HG02943 (cell line): ENCODE measurements around the gene TCFL5.

ENCODE experiments used
- ATAC-seq: cut with Tn5 transposase; IDR thresholded peaks from one replicate; pipeline ENCODE4 v1.9.1; 2021; ENCODE audit warnings: mild to moderate bottlenecking, low read depth, moderate library complexity; ENCODE audit not compliant: unreplicated experiment

TCFL5 gene

DNA sequence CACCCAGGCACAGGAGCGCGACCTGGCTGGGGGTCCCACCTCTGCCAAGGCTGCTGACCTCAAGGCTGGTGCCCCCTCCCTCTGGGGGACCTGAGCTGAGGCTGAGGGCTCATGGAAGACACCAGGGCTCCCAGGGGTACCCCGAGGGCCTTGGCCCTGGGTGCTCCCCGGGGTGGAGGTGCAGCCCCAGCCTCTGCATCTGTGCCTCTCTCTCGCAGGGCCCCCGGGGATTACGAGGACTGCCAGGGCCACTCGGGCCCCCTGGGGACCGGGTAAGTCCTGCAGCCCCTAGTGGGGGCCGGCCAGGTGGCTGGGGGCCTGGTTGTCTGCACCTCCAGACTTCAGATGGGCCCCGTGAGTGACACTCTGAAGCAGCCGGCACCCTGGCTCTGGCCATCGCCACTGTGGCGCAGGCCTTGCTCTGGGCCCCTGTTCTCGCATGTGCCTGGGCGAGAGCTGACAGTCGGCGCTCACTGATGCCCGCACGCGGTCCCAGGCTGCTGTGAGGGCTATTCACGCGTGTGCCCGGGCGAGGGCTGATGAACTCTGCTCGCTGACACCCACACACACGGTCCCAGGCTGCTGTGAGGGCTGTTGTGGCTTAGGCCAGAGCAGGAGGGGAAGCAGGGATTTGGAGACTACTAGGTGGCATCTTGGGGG is 35.5 kb downstream of the TCFL5 start:
- ATAC-seq, result no peak

DNA sequence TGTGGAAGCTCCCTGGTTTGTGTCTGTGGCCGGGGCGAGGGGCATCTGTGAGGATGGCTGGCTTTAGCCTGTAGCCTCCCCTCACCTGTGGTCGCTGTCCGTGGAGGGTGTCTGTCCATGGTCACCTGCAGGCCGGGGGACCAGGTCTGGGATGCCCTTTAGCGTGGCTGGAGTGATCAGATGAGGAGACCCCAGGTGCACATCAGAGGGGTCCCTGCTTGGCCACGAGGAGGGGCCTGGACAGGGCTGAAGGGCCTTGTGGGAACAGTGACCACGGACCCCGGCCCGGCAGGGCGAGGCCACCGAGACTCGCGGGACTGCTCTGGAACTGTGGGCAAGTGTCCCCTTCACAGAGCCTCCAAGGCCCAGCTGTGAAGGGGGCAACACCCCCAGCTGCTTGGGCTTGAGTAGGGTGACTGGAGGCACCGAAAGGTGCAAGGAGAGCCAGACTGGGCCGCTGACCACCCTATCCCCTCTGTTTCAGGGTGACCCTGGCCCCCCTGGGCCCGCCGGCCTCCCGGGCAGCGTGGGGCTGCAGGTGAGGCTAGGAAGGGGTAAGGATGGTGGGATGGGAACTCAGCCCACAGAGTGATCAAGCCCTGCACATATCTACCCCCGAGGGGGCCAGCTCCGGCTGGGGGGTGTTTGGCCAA is 36.2 kb downstream of the TCFL5 start:
- no peak for ATAC-seq

DNA sequence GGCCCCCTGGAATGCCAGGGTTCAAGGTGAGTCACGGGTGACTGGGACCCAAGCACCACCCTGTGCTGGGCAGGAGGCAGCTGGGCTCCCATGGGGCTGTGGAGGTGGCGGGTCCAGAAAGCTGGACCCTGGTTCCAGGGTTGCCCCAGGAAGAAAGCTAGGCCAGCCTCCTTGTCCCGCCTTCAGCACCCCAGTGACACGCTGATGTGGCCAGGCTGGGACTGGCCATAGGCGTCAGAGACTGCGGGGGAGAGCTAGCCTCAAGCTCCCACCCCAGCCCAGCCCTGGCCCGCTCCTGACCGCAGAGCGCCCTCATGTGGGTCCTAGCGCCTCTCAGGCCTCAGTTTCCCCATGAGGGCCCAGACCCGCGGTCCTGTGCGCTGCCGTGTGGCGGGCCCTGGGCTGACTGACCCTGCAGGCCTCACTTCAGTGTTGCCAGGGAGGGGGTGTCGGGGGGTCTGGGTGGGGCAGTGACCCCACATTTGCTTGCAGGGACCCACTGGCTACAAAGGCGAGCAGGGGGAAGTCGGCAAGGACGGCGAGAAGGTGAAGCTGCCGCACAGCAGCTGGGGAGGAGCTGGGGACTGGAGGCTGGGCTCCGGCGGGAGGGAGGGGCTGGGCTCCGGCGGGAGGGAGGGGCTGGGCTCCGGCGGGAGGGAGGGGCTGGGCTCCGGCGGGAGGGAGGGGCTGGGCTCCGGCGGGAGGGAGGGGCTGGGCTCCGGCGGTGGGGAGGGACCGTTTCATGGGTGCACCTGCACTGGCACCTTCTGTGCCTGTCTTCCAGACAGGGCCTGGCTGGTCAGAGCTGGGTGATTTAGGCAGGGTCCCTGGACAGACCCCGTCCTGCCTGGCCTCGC is 36.9 kb downstream of the TCFL5 start:
- ATAC-seq, result no peak

DNA sequence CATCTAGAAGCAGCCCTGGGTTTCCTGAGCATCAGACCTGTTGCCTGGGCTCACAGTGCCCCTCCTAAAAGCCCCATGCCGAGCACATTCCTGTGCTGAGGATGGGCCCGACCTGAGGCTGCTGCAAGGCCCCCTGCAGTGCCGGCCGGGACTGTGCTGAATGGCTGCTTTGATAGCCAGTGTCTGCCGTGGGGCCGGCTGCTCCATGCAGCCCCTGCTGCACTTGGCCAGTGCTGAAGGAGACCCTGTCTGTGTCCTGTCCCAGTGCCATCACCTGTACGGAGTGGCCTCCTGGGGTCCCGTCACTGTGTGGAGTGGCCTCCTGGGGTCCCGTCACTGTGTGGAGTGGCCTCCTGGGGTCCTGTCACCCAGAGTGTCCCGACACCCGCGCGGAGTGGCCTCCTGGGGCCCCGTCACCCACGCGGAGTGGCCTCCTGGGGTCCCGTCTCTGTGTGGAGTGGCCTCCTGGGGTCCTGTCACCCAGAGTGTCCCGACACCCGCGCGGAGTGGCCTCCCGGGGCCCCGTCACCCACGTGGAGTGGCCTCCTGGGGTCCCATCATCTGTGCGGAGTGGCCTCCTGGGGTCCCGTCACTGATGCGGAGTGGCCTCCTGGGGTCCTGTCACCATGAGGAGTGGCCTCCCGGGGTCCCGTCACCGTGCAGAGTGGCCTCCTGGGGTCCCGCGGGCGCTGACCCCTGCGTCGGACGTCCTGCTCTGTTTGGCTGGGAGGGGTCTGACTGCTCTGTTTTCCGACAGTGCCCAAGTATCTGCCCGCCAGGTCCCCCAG is 37.7 kb downstream of the TCFL5 start:
- ATAC-seq, result no peak

DNA sequence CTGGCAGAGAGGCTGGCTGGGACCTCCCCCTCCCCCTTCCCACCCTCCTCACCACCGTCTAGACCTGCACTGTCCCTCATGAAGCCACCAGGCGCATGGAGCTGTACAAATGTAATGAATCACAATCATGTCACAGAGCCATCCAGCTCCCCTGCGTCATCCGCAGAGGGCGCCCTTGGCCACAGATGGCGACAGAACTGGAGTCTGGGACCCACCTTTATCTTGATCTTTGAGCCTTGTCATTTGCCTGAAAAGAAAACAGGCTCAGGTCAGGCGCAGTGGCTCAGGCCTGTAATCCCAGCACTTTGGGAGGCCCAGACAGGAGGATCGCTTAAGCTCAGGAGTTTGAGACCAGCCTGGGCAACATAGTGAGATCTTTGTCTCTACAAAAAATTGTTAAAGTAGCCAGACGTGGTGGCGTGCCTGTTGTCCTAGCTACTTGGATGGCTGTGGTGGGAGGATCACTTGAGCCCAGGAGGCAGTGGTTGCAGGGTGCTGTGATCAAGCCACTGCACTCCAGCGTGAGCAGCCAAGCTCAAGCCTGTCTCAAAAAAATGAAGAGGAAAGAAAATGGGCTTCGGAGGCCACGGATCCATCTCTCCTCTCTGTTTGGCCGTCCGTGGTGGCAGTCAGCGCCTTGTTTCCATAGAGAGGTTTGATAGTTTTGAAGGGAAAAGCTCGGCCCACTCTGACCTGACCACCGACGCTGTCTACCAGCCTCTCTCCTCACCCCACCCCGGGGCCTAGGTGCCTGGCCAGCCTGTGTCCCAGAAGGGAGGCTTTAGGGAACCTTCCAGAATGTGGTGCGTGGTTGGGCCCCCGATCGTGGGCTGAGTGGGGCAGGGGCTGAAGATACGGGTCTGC is 38.6 kb downstream of the TCFL5 start:
- ATAC-seq, result no peak

DNA sequence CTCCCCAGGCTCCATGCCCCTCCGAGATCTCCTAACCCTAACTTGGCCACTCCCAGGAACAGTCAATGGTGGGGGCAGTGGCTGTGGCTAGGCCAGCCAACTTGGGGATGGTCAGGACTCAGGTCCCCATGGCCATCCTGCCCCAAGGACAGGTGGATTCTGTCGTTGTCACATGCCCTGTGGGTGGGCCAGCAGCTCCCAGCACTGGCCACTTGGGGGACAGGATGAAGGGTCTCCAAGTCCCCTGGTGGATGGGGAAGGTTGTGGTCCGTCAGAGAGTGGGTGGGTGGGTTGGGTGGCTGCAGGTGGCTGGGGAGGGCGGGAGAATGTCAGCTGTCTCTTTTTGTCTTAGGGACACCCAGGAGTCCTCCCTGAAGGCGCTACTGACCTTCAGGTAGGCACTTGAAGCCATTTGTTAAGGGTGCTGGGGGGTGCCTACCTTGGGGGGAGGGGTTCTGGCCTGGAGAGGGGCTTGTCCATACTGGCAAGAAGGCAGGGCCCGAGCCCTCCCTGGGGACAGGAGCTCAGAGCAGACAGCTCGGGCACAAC is 39.3 kb downstream of the TCFL5 start:
- ATAC-seq, result no peak

DNA sequence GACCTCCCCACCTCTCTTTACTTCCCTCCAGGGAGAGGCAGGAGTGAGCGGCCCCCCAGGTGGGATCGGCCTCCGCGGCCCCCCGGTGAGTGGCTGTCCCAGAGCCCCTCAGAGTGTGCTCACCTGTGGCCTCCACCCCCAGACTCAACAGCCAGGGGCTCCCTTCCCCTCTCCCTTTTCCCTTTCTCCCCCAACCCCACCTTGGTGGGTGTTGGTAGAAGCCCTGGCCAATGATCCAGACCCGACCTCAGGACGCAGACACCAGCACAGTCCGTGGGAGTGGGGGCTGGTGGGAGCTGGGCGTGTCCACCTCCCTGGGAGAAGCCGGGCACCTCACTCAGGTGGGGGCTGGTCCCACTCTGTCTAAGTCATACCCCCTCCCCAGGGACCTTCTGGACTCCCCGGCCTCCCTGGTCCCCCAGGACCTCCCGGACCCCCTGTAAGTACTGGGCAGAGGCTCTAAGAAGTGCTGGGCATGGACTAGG is 39.9 kb downstream of the TCFL5 start:
- ATAC-seq, result no peak

DNA sequence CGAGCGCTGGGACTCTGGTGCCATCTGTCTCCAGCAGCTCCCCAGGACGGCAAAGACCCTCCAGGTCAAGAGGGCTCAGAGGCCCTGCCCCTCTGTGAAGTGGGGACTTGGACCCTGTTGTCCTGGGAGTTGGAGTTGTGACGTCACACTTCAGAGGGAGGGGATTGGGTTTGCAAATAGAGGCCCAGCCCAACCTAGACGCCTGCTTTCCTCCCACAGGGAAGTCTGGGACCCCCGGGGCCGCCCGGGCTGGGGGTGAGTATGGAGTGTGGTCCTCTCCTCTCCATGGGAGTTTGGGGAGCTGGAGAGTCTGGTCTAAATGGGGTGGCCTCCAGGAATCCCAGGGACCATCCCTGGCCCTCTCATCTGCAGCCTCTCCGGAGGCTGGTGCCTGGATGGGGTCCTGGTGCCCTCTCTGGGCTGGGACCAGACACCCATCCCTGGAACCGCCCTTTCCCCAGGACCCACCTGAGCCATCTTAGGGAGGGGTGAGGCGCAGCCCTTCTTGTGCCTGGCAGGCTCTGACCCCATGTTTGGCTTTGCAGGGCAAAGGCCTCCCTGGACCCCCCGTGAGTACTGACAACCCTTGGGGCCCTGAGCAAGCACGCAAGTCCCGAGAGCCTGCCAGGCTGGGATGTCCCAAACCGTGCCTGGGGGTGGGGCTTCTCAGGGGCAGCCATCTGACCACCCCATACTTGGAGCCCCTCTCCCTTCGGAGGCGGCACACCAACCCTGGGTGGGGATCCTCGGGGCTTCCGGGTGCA is 40.5 kb downstream of the TCFL5 start:
- ATAC-seq, result no peak

DNA sequence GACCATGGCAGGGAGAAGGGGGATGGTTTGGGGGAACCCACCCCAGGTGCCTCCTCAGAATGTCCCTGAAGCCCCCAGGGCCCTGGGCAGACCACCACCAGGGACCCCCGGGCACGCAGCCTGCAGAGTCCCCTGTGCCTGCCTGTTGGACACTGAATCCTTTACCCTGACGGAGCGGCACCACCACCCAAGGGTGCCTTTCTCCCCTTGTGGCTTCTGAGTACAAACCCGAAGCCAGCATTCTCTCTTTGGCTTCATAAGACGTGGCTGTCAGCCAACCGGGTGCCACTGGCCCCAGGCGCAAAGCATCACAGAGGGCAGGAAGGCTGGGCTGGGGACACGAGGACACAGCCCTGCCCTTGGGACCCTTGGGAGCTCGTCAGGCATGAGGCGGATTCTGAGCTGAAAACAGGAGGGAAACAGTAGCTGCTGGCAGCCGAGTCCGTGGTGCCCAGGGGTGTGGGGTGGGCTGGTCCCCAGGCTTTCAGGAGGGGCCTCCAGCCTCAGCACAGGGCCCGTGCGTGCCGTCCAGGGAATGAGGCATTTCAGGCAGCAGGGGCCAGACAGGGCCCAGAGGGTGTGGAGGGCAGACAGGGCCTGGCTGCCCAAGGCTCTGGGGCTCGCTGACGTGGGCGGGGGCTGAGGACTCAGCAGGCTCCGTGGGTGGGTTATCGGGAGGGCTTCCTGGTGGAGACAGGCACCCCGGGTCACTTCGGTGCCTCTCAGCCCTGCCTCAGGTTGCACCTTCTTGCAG is 41.2 kb downstream of the TCFL5 start:
- ATAC-seq, result no peak

DNA sequence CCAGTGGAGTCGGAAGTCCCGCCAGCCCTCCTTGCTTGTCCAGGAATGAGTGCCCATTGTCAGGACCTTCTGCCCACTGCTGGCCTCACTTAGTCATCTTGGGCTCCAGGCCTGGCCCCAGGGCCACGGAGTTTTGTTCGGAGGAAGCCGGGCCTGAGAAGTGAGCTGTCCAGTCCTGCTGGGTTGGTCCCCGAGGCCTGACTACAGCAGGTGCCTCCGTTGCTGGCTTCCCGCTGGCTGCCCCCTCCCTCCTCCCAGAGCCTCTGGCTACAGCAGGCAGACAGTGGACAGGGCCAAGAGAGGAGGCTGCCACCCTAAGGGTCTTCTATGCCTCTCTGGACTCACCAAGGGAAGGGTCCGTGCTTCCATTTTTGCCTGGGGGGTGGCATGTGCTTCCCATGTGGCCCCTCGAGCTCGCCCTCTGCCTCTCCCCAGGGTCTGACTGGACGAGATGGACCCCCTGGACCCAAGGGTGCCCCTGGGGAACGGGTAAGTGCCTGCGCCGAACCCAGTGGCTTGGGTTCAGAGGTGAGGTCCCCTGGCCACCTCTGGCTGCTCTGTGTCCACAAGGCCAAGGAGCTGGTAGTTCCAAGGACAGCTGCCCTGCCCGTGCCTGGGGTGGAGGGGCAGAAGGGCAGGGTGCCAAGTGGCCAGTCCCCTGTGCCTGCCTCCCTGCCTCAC is 42.0 kb downstream of the TCFL5 start:
- ATAC-seq, result no peak

DNA sequence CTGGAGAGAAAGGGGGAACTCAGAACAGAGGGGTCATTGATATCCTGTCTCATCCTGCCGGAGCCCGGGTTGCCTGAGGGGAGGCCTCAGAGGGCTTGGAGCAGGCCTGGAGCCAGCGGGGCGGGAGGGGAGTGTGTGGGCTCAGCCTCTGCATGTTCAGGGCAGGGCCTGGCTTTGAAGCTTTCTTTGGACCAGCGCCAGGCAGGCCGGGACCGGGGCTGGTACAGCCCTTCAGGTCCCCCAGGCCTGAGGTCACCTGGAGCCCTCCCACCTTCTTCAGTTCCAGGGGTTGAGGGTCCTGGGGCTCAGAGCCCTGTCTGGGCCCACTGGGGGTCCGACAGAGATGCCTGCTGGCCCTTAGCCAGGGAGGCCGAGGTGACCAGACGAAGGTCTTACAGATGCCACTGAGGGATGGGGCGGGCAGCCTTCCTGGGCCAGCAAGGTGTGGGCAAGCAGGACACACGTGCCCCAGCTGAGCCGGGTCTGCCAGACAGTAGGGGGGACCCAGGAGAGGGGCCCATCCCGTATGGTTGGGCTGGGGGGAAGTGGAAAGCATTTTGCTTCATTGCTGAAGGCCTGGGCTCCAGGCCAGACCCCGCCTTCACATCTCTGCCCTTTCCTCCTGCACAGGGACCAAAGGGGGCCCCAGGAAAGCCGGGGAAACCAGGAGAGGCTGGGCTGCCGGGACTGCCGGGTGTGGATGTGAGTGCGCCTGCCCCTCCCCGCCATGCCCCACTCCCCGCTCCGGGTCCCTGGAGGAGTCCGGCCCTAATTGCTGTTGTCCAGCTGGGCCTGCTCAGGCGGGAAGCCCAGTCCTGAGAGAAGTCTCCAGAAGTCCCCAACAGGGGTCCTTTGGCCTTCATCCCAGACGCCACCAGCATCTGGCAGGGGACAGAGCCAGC is 42.8 kb downstream of the TCFL5 start:
- ATAC-seq, result no peak

DNA sequence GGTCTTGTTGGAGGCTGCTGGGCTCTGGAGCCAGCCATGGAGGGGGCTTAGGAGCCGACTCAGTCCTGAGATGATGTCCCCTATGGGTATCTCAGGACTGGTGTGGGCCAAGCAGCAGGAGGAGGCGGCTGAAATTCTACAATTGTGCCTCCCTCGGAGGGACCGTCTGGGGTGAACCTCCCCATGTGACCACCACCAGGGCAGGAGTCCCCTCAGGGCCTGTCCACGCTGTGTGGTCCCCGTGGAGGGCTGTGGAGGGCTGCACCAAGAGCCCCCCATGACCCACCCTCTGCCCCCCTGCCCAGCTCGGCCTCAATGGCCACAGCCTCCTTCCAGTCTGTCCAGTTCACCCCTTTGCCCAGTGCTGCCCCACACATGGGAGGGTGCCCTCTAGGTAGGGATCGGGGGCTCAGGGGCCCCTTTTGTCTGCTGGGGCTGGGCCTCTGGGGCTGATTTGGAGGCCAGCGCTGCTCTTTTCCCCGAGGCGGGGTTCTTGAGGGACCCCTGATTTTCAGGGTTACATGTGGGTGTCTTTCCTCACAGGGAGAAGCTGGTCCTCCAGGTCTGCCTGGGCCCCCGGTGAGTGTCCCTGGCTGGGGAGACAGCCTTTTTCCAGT is 43.5 kb downstream of the TCFL5 start:
- ATAC-seq, result no peak

DNA sequence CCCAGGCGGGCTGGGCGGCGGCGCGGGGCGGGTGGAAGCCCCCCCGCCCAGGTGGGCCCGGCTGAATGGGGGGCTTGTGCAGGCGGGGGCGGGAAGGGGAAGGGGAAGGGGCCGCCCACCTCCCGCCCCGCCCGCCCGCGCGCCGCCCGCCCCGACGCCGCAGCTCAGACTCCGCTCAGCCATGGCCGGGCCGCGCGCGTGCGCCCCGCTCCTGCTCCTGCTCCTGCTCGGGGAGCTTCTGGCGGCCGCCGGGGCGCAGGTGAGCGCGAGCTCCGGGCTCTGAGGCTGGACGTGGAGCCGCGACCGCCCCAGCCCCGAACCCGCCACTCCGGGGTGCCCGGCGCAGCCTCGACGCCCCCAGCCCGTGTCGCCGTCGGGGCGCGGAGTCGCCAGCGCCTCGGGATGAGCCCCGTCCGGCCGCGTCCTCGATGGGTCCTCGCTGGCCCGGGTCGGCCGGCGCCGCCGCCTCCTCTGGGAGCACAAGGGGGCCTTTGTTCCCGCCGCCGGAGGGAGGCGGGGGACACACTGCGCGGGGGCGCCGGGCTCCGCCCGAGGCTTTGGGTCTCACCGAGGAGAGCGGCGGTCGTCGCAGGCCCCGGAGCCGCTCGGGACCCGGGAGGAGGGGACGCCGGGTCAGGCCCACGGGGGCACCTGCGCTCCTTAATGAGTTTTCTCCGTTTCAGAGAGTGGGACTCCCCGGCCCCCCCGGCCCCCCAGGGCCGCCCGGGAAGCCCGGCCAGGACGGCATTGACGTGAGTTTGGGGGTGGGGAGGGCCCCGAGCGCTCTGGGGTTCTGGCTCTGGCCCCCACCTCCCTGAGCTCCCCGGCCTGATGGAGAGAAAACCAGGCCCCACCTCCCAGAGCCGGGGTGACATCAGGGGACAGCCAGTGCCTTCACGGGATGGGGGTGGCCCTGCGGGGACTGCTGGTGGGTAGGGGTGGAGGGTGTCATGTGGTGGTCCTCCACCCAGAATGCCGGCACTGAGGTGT is 44.4 kb downstream of the TCFL5 start, which contains the start of gene COL9A3:
TSS of gene COL9A3 (plus strand) at position 167 of the 990 bp plus-strand sequence. CDS start at position 182, 15 bp downstream.
- ATAC-seq, result no peak

DNA sequence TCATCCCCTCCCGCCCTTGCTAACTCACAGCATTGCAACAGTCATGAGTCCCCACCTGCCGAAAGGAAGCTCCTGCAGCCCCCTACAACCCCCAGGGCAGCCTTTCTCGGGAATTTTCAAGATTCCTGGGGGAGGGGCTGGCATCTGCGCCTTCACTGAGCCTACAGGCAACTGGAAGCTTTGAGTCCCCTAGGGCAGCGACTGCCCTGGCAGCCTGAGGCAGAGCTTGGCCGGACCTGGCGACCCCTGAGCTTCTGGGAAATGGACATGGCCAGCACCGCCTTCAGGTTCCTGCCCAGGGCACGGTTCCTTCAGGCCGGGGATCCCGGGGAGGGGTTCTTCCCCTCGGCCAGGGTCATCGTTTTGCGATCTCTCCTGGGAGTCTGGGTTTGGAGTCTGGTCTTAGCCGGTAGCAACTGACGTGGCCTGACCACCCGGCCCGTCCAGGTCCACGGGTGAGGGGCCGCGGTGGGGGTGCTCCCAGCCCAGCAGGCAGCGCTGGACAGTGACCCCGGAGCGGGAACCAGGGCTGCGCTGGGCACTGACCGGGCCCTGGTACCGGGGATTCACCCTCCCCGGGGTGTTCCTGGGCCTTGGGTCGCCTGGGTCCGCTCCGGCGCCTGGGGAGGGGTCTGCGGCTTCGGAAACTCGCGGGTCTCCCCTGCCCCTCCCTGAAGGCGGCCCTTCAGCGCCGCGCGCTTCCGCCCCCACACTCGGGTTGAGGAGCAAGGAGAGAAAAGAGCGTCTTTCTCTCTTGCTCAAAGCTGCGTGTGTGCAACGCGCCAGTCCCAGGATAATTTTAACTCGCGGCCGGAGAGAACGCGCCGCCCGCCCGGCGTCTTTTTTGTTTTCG is 45.4 kb downstream of the TCFL5 start:
- ATAC-seq, result no peak
